Panc1 (cell line): Measurements from ENCODE around the gene DLGAP1. TPM values are rescaled to one million over a fixed set of nuclear protein-coding genes. Genes with fewer than 3 reads are reported as not detected.

Experiments
- ATAC-seq: fragments of 200-7000 bp; cut with Tn5 transposase; 2 replicates; pipeline ENCODE4 v1.9.1; 2020; ENCODE audit warnings: mild to moderate bottlenecking, moderate library complexity
- BruUV-seq: library from RNA; stranded (reverse); fragments of 400-500 nt; replicated peaks from 2 replicates; lab custom pipeline; 2021; lab: Mats Ljungman, UMichigan
- CTCF ChIA-PET: fragments of 300-600 bp; sonication (Branson Sonifier 250); formaldehyde crosslinking; loops from one replicate; lab custom pipeline; 2022; ENCODE audit warnings: antibody characterized with exemption; lab: Charles Lee
- POLR2A ChIA-PET: fragments of 300-600 bp; sonication (Branson Sonifier 250); formaldehyde crosslinking; loops from one replicate; lab custom pipeline; 2022; ENCODE audit warnings: antibody characterized with exemption; lab: Charles Lee
- DNase-seq: peaks from one replicate; pipeline ENCODE4 v3.0.0-alpha.2; 2010; ENCODE audit warnings: low read depth, low spot score
- H3K27ac ChIP-seq: 2 replicates; pipeline ENCODE4 v1.5.1; 2011; ENCODE audit warnings: mild to moderate bottlenecking, low read length, inconsistent platforms
- H3K27me3 ChIP-seq: fragments of 200-500 bp; sonication (Bioruptor generic); 2 replicates; pipeline ENCODE4 v1.6.0; 2014; ENCODE audit warnings: low read length, inconsistent platforms; ENCODE audit not compliant: control insufficient read depth, insufficient read depth
- H3K36me3 ChIP-seq: fragments of 200-500 bp; sonication (Bioruptor generic); 2 replicates; pipeline ENCODE4 v1.5.1; 2014; ENCODE audit warnings: inconsistent platforms, mild to moderate bottlenecking, low read length, moderate library complexity; ENCODE audit not compliant: control insufficient read depth, insufficient read depth
- H3K4me1 ChIP-seq: 2 replicates; pipeline ENCODE4 v1.5.1; 2011; ENCODE audit warnings: inconsistent platforms, mild to moderate bottlenecking, low read length, moderate library complexity; ENCODE audit not compliant: control insufficient read depth, insufficient read depth
- H3K4me3 ChIP-seq, 2 experiments: 2 replicates each; pipeline ENCODE4 v1.5.1; 2011 to 2012; ENCODE audit warnings: low read depth in 2 of 2, low read length in 2 of 2, mild to moderate bottlenecking in 2 of 2, inconsistent platforms in 1 of 2, moderate library complexity in 1 of 2
- H3K9me3 ChIP-seq: fragments of 200-500 bp; sonication (Bioruptor generic); 2 replicates; pipeline ENCODE4 v1.5.1; 2014; ENCODE audit warnings: low read depth, mild to moderate bottlenecking, inconsistent platforms, low read length, moderate library complexity; ENCODE audit not compliant: control insufficient read depth, insufficient read depth
- POLR2AphosphoS5 ChIP-seq: IDR thresholded peaks from 2 replicates; pipeline ENCODE4 v1.6.1; 2012; ENCODE audit warnings: mild to moderate bottlenecking, low read depth, low read length, moderate library complexity
- SIN3A ChIP-seq: IDR thresholded peaks from 2 replicates; pipeline ENCODE4 v1.6.1; 2012; ENCODE audit warnings: low read depth, mild to moderate bottlenecking, low read length, moderate library complexity, borderline replicate concordance; ENCODE audit not compliant: insufficient read depth
- TCF7L2 ChIP-seq: IDR thresholded peaks from 2 replicates; pipeline ENCODE4 v1.6.1; 2011; ENCODE audit warnings: mild to moderate bottlenecking, low read depth, low read length, inconsistent platforms
- in situ Hi-C: cut with HindIII; loops from 2 replicates; pipeline ENCODE4 v1.10.0; 2016; ENCODE audit warnings: low sequenced_read_pairs, low pct_unique_long_range_greater_than_20kb
- intact Hi-C: fragments of 100-400 bp; cut with micrococcal nuclease; formaldehyde crosslinking; loops from one replicate; pipeline ENCODE4 v1.10.0; 2022; ENCODE audit not compliant: unreplicated experiment
- total RNA-seq: library from RNA; stranded (reverse); gene quantifications from one replicate; pipeline ENCODE4 v1.2.1, GENCODE V29; 2021; ENCODE audit not compliant: unreplicated experiment
- TF ChIP-seq, protein P1 (sequence below): fragments of 450-650 bp; IDR thresholded peaks from 2 replicates; pipeline ENCODE4 v1.5.1; 2017; ENCODE audit warnings: mild to moderate bottlenecking
- TF ChIP-seq, protein P2 (sequence below), 2 experiments: IDR thresholded peaks; 2 replicates each; pipeline ENCODE4 v1.6.1; 2011 to 2012; ENCODE audit warnings: low read depth in 2 of 2, control low read depth in 1 of 2, low read length in 1 of 2, mild to moderate bottlenecking in 1 of 2, moderate library complexity in 1 of 2; ENCODE audit not compliant: insufficient read depth in 1 of 2

DLGAP1 gene
- total RNA-seq, 1 experiment from 2014 or later = 1.8 TPM

DNA sequence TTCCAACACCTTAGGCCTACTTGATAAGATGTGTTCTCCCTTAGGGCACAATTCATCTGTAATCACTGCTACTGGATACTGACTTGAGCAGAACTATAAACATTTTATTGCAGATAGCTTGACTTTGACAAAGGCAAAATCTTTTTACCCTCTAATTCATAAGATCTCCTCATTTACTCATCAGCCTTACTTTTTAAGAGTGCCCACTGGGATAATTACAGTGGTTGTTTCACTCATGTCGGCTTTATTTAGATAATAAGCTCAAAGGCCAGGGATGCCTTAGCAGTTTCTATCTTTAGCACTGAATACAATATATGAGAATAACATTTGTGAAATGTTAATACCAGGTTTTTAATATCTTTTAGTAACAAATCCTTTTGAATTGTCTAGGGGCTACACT lies 144.0 kb downstream of the DLGAP1 start:
- intact Hi-C loops (no loop called here), in situ Hi-C loops (no loop called here)
- Histone ChIP-seq H3K27me3 (no peaks in the 10 kb centered on the region), H3K4me3 (no peak overlapping the region), H3K27ac (no peak overlapping the region), H3K4me1 (no peaks in the 10 kb centered on the region), H3K36me3 (no peaks in the 10 kb centered on the region), H3K9me3 (no peaks in the 10 kb centered on the region)
- TF ChIP-seq SIN3A = no peak
- TF ChIP-seq, protein P1, sequence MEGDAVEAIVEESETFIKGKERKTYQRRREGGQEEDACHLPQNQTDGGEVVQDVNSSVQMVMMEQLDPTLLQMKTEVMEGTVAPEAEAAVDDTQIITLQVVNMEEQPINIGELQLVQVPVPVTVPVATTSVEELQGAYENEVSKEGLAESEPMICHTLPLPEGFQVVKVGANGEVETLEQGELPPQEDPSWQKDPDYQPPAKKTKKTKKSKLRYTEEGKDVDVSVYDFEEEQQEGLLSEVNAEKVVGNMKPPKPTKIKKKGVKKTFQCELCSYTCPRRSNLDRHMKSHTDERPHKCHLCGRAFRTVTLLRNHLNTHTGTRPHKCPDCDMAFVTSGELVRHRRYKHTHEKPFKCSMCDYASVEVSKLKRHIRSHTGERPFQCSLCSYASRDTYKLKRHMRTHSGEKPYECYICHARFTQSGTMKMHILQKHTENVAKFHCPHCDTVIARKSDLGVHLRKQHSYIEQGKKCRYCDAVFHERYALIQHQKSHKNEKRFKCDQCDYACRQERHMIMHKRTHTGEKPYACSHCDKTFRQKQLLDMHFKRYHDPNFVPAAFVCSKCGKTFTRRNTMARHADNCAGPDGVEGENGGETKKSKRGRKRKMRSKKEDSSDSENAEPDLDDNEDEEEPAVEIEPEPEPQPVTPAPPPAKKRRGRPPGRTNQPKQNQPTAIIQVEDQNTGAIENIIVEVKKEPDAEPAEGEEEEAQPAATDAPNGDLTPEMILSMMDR = no peak
- no peak for TF ChIP-seq POLR2AphosphoS5
- TF ChIP-seq TCF7L2 = no peak
- TF ChIP-seq, protein P2, sequence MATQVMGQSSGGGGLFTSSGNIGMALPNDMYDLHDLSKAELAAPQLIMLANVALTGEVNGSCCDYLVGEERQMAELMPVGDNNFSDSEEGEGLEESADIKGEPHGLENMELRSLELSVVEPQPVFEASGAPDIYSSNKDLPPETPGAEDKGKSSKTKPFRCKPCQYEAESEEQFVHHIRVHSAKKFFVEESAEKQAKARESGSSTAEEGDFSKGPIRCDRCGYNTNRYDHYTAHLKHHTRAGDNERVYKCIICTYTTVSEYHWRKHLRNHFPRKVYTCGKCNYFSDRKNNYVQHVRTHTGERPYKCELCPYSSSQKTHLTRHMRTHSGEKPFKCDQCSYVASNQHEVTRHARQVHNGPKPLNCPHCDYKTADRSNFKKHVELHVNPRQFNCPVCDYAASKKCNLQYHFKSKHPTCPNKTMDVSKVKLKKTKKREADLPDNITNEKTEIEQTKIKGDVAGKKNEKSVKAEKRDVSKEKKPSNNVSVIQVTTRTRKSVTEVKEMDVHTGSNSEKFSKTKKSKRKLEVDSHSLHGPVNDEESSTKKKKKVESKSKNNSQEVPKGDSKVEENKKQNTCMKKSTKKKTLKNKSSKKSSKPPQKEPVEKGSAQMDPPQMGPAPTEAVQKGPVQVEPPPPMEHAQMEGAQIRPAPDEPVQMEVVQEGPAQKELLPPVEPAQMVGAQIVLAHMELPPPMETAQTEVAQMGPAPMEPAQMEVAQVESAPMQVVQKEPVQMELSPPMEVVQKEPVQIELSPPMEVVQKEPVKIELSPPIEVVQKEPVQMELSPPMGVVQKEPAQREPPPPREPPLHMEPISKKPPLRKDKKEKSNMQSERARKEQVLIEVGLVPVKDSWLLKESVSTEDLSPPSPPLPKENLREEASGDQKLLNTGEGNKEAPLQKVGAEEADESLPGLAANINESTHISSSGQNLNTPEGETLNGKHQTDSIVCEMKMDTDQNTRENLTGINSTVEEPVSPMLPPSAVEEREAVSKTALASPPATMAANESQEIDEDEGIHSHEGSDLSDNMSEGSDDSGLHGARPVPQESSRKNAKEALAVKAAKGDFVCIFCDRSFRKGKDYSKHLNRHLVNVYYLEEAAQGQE (IDR thresholded peaks at IDR 0.05; ENCODE audit: insufficient read depth in 1 of 2, low read depth in 2 of 2, low read length in 1 of 2) = no peak
- DNase-seq (no peak), ATAC-seq (no peak)
- POLR2A ChIA-PET = no interaction called here
- CTCF ChIA-PET = no interaction called here
- BruUV-seq = no TSS peak

DNA sequence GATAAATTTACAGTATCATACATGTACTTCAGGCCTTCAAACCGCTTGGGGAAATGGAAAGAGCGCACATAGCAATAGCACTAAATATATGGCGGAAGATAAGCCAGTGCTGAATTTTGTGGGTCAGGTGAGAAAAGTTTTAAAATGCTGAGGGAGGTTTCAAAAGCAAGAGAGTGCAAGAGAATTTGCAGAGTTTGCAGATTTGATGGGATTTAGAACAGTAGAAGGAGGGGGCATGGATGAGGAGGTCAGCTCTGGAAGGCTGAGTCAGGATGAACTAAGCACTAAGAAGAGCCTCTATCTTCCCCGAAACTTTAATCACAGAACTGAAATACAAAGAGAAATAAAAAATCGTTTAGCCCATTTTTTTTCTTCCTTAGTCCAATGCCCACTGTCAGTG lies 145.9 kb downstream of the DLGAP1 start:
- CTCF ChIA-PET = no interaction called here
- no peaks in the 10 kb centered on the region for H3K36me3 ChIP-seq
- intact Hi-C loops = no loop called here
- POLR2A ChIA-PET = no interaction called here
- no peak for ATAC-seq
- H3K27me3 ChIP-seq = no peaks in the 10 kb centered on the region
- no peaks in the 10 kb centered on the region for H3K9me3 ChIP-seq
- no peaks in the 10 kb centered on the region for H3K4me1 ChIP-seq
- BruUV-seq = no TSS peak
- no peak overlapping the region for H3K27ac ChIP-seq
- no peak overlapping the region for H3K4me3 ChIP-seq
- no peak for DNase-seq
- in situ Hi-C loops = no loop called here
- TF ChIP-seq POLR2AphosphoS5 (no peak), TCF7L2 (no peak)
- TF ChIP-seq, protein P1 = no peak
